Measurements from ENCODE around the gene NPAS3. TPM values are rescaled to one million over a fixed set of nuclear protein-coding genes. Genes with fewer than 3 reads are reported as not detected.

The NPAS3 gene
- total RNA-seq, 1 donor from 2014 or later, result 2.0 TPM

DNA sequence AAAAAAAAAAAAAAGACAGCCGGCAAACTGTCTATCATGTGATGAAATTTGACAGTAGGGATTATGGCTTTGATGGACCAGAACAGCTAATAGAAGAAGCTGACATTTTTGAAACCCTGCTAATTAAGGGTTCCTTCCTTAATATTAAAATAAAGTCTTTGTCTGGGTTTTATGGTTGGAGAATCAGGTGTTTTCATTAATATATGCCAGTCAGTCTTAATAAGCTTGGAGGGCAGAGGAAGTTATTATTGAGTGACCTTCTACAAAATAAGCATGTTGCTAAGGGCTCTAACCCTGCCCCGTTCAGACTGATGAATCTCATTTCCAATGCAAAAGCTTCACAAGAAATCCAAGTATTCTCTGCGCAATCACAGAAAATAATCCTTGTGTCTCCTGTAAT, 722.4 kb downstream of the NPAS3 start:
- no peak for DNase-seq (ENCODE audit: low read depth)
- H3K27me3 ChIP-seq (ENCODE audit: control insufficient read depth, insufficient read depth, low read length), result no peaks in the 10 kb centered on the region
- TF ChIP-seq, protein P1, sequence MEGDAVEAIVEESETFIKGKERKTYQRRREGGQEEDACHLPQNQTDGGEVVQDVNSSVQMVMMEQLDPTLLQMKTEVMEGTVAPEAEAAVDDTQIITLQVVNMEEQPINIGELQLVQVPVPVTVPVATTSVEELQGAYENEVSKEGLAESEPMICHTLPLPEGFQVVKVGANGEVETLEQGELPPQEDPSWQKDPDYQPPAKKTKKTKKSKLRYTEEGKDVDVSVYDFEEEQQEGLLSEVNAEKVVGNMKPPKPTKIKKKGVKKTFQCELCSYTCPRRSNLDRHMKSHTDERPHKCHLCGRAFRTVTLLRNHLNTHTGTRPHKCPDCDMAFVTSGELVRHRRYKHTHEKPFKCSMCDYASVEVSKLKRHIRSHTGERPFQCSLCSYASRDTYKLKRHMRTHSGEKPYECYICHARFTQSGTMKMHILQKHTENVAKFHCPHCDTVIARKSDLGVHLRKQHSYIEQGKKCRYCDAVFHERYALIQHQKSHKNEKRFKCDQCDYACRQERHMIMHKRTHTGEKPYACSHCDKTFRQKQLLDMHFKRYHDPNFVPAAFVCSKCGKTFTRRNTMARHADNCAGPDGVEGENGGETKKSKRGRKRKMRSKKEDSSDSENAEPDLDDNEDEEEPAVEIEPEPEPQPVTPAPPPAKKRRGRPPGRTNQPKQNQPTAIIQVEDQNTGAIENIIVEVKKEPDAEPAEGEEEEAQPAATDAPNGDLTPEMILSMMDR (IDR thresholded peaks at IDR 0.05; ENCODE audit: insufficient read depth, low read length, poor library complexity, severe bottlenecking), result no peak
- H3K36me3 ChIP-seq (ENCODE audit: control insufficient read depth, insufficient read depth, low read length), result no peaks in the 10 kb centered on the region
- H3K4me3 ChIP-seq (ENCODE audit: low read depth, low read length), result no peak overlapping the region

DNA sequence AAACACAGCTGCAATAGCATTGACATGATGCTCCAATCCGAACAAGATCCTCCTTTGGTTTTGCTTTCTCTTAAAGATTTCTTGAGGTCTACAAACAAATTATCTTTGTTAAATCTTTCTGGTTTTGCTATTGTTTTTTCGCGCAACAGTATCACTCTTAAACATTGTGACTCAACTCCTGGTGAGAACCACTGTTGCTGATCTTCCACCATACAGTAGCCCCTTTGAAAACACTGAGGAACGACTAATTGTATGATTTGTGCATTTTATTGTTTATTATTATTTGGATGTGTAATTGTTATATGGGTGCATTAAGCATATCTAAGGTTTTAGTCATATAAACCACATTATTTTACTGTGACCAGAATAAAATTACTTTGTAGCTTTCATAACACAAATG, 729.4 kb downstream of the NPAS3 start:
- no peaks in the 10 kb centered on the region for H3K27me3 ChIP-seq (ENCODE audit: control insufficient read depth, insufficient read depth, low read length)
- no peaks in the 10 kb centered on the region for H3K36me3 ChIP-seq (ENCODE audit: control insufficient read depth, insufficient read depth, low read length)
- TF ChIP-seq, protein P1 (IDR thresholded peaks at IDR 0.05; ENCODE audit: insufficient read depth, low read length, poor library complexity, severe bottlenecking), result no peak
- H3K4me3 ChIP-seq (ENCODE audit: low read depth, low read length), result no peak overlapping the region
- no peak for DNase-seq (ENCODE audit: low read depth)

DNA sequence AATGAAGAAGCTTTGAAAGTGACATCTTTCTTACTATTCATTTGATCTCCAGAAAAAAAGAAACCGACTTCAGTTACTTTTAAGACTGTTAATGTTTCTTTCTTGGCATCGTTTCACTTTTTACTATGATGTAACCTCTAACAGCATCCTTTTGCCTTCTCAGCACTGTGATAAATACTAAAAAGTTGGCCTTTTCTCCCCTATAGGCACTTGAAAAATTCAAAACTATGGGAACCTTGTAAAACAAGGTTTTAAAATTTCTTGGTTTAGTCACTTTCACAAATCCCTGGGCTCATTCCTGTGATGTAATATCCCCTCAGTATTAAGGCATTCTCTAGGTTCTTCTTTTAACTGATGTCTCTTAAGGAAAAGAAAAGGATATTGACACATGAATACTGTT, 730.4 kb downstream of the NPAS3 start:
- no peak for DNase-seq (ENCODE audit: low read depth)
- TF ChIP-seq, protein P1 (IDR thresholded peaks at IDR 0.05; ENCODE audit: insufficient read depth, low read length, poor library complexity, severe bottlenecking), result no peak
- H3K27me3 ChIP-seq (ENCODE audit: control insufficient read depth, insufficient read depth, low read length), result no peaks in the 10 kb centered on the region
- no peaks in the 10 kb centered on the region for H3K36me3 ChIP-seq (ENCODE audit: control insufficient read depth, insufficient read depth, low read length)
- no peak overlapping the region for H3K4me3 ChIP-seq (ENCODE audit: low read depth, low read length)

DNA sequence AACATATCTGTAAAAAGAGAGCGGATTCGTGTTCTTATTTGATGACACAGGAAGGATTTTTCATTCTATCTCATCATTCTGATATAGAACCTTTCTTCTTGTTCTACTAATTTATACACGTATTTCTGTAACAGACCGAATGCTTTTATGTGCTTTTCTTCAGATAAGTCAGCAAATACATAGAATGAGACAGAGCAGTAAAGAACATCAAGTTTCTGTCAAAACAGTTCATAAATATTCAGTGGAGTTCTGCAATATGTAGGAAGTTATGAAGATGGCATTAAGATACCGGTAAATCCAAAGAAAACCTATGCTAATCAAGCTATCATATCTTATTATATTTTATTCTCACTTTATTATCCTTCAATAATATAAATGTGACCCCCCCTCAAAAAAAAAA, 731.6 kb downstream of the NPAS3 start:
- Histone ChIP-seq H3K4me3 (ENCODE audit: low read depth, low read length) (no peak overlapping the region), H3K36me3 (ENCODE audit: control insufficient read depth, insufficient read depth, low read length) (no peaks in the 10 kb centered on the region), H3K27me3 (ENCODE audit: control insufficient read depth, insufficient read depth, low read length) (no peaks in the 10 kb centered on the region)
- TF ChIP-seq, protein P1 (IDR thresholded peaks at IDR 0.05; ENCODE audit: insufficient read depth, low read length, poor library complexity, severe bottlenecking), result no peak
- no peak for DNase-seq (ENCODE audit: low read depth)

DNA sequence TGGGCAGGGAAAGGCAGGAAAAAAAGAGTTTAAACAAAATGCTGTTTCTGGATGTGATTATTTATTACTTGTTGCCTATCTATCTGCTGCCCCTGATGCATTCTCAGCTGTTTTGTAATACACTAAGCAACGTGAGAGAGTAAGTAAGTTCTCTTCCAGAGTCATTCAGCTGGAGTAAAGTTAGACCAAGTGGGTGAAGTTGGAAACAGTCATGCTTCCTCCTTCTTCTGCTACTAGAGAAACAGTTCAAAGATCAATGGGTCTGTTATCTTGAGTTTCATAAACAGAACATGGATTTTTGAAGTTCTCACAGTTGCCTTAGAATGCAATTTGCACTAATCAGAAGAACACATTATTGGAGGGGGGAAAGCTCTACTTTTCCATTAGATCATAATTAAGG, 732.9 kb downstream of the NPAS3 start:
- TF ChIP-seq, protein P1 (IDR thresholded peaks at IDR 0.05; ENCODE audit: insufficient read depth, low read length, poor library complexity, severe bottlenecking), result no peak
- no peak overlapping the region for H3K4me3 ChIP-seq (ENCODE audit: low read depth, low read length)
- no peak for DNase-seq (ENCODE audit: low read depth)

DNA sequence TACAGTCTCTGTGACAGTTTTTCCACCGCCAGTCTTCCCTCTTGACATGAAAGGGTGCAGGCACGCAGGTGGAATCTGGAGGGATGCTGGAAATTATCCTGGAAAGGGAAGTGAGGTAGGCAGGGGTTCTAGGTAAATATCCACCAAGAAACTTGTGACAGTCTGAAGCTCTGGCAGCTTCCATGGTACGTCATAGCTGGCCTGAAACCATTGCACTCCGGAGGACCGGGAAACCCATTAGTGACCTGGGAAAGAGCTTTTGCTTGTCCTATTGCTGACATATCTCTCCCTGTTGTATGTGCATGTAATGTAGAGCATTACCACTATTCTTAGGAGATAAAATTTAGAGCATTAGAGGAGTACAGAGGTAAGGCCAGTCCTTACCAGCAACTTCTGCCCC, 736.2 kb downstream of the NPAS3 start:
- no peaks in the 10 kb centered on the region for H3K27me3 ChIP-seq (ENCODE audit: control insufficient read depth, insufficient read depth, low read length)
- TF ChIP-seq, protein P1 (IDR thresholded peaks at IDR 0.05; ENCODE audit: insufficient read depth, low read length, poor library complexity, severe bottlenecking), result no peak
- DNase-seq (ENCODE audit: low read depth), result no peak
- no peaks in the 10 kb centered on the region for H3K36me3 ChIP-seq (ENCODE audit: control insufficient read depth, insufficient read depth, low read length)
- H3K4me3 ChIP-seq (ENCODE audit: low read depth, low read length), result no peak overlapping the region

More for the DNA sequence above, 732.9 kb downstream of the NPAS3 start:
- Histone ChIP-seq H3K27me3 (ENCODE audit: control insufficient read depth, insufficient read depth, low read length) (no peaks in the 10 kb centered on the region), H3K36me3 (ENCODE audit: control insufficient read depth, insufficient read depth, low read length) (no peaks in the 10 kb centered on the region)

All from kidney epithelial cell (primary cell).